Neural progenitor cell (in vitro differentiated cells): Measurements from ENCODE around the gene KCMF1. TPM values are rescaled to one million over a fixed set of nuclear protein-coding genes. Genes with fewer than 3 reads are reported as not detected.

Experiments
- DNase-seq: peaks from one replicate; pipeline ENCODE4 v3.0.0-alpha.2; 2016; ENCODE audit warnings: low spot score
- H2AFZ ChIP-seq: fragments of 200-600 bp; sonication (generic); replicated peaks from 2 replicates; pipeline ENCODE4 v1.6.1; 2016; ENCODE audit warnings: antibody characterized with exemption
- H3F3A ChIP-seq: fragments of 200-600 bp; sonication (generic); 2 replicates; pipeline ENCODE4 v1.6.1; 2016; ENCODE audit warnings: antibody characterized with exemption, low read depth
- H3K27ac ChIP-seq: fragments of 200-600 bp; sonication (generic); 2 replicates; pipeline ENCODE4 v1.5.1; 2016; ENCODE audit warnings: mild to moderate bottlenecking
- H3K27me3 ChIP-seq: fragments of 200-600 bp; sonication (generic); 2 replicates; pipeline ENCODE4 v1.6.1; 2016; ENCODE audit warnings: mild to moderate bottlenecking, moderate library complexity
- H3K36me3 ChIP-seq: fragments of 200-600 bp; sonication (generic); 2 replicates; pipeline ENCODE4 v1.5.1; 2016
- H3K4me1 ChIP-seq: fragments of 200-600 bp; sonication (generic); 2 replicates; pipeline ENCODE4 v1.6.1; 2016; ENCODE audit warnings: mixed run types
- H3K4me2 ChIP-seq: fragments of 200-600 bp; sonication (generic); 2 replicates; pipeline ENCODE4 v1.6.1; 2016
- H3K4me3 ChIP-seq: fragments of 200-600 bp; sonication (generic); 2 replicates; pipeline ENCODE4 v1.5.1; 2016
- H3K79me2 ChIP-seq: fragments of 200-600 bp; sonication (generic); 2 replicates; pipeline ENCODE4 v1.6.1; 2016; ENCODE audit warnings: low read depth
- H3K9ac ChIP-seq: fragments of 200-600 bp; sonication (generic); 2 replicates; pipeline ENCODE4 v1.6.1; 2016
- H3K9me3 ChIP-seq: fragments of 200-600 bp; sonication (generic); 2 replicates; pipeline ENCODE4 v1.5.1; 2016; ENCODE audit warnings: low read depth
- H4K20me1 ChIP-seq: fragments of 200-600 bp; sonication (generic); 2 replicates; pipeline ENCODE4 v1.6.1; 2016; ENCODE audit warnings: low read depth
- H3K27ac Mint-ChIP-seq: 3 replicates; pipeline ENCODE4 v1.8.0; 2021; ENCODE audit warnings: mixed read lengths
- H3K27me3 Mint-ChIP-seq: 2 replicates; pipeline ENCODE4 v1.8.0; 2022; ENCODE audit warnings: low read depth, mild to moderate bottlenecking, inconsistent platforms, moderate library complexity, mixed read lengths; ENCODE audit not compliant: insufficient read depth
- H3K36me3 Mint-ChIP-seq: 3 replicates; pipeline ENCODE4 v1.8.0; 2021; ENCODE audit warnings: mixed read lengths
- H3K4me1 Mint-ChIP-seq: 3 replicates; pipeline ENCODE4 v1.8.0; 2021; ENCODE audit warnings: mixed read lengths
- H3K4me3 Mint-ChIP-seq: 3 replicates; pipeline ENCODE4 v1.8.0; 2021; ENCODE audit warnings: mild to moderate bottlenecking, moderate library complexity, mixed read lengths
- H3K9me3 Mint-ChIP-seq: 3 replicates; pipeline ENCODE4 v1.8.0; 2020; ENCODE audit warnings: mixed read lengths
- EZH2 ChIP-seq: fragments of 200-600 bp; sonication (generic); IDR thresholded peaks from 2 replicates; pipeline ENCODE4 v1.6.1; 2017; ENCODE audit warnings: antibody characterized with exemption, mild to moderate bottlenecking, moderate library complexity
- EZH2phosphoT487 ChIP-seq: fragments of 200-600 bp; sonication (generic); IDR thresholded peaks from 2 replicates; pipeline ENCODE4 v1.6.1; 2017; ENCODE audit warnings: antibody characterized with exemption
- total RNA-seq: library from RNA; depleted of rRNA; stranded (reverse); fragments of >200 nt; gene quantifications from 2 replicates; pipeline ENCODE4 v1.2.3, GENCODE V29; 2015; ENCODE audit warnings: low replicate concordance
- TF ChIP-seq, protein P1 (sequence below): fragments of 200-600 bp; sonication (generic); IDR thresholded peaks from 2 replicates; pipeline ENCODE4 v1.5.1; 2017; ENCODE audit warnings: antibody characterized with exemption, mild to moderate bottlenecking

Gene KCMF1
- total RNA-seq, 1 donor from 2014 or later: 99.7 TPM

DNA sequence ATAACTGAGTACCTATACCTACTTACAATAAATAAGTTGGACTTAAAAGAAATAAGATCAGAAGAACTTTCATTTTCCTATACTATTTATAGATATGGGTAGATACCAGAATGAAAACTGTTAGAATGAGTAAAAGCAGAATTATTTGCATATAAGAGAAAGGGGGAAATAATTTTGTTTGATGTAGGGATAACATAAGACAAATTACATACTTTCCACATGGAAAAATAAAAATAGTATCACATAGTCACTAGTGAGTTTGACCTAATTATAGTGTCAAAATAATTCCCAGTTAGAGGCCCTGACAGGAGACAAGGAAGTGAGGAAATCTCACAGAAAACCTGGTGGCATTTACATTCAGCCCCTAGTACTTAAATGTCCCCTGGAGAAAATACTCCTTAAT lies 28.6 kb downstream of the KCMF1 start:
- Histone ChIP-seq H3K9me3 (no peaks in the 10 kb centered on the region), H4K20me1 (peaks cover 49% of the 10 kb centered on the region), H3K4me3 (no peak overlapping the region), H3K4me2 (no peak overlapping the region), H3K27ac (no peak overlapping the region), H3K4me1 (no peaks in the 10 kb centered on the region), H3K79me2 (peaks cover 100% of the 10 kb centered on the region), H3K27me3 (no peaks in the 10 kb centered on the region), H3F3A (no peaks in the 10 kb centered on the region), H2AFZ (no peak overlapping the region), H3K9ac (no peak overlapping the region), H3K36me3 (no peaks in the 10 kb centered on the region)
- Mint-ChIP-seq H3K4me3 (no peak overlapping the region), H3K36me3 (peaks cover 11% of the 10 kb centered on the region), H3K9me3 (peaks cover 9% of the 10 kb centered on the region), H3K27me3 (no peaks in the 10 kb centered on the region), H3K27ac (no peak overlapping the region), H3K4me1 (peaks cover 2% of the 10 kb centered on the region)
- DNase-seq: no peak
- no peak for TF ChIP-seq EZH2
- TF ChIP-seq EZH2phosphoT487: no peak
- TF ChIP-seq, protein P1, sequence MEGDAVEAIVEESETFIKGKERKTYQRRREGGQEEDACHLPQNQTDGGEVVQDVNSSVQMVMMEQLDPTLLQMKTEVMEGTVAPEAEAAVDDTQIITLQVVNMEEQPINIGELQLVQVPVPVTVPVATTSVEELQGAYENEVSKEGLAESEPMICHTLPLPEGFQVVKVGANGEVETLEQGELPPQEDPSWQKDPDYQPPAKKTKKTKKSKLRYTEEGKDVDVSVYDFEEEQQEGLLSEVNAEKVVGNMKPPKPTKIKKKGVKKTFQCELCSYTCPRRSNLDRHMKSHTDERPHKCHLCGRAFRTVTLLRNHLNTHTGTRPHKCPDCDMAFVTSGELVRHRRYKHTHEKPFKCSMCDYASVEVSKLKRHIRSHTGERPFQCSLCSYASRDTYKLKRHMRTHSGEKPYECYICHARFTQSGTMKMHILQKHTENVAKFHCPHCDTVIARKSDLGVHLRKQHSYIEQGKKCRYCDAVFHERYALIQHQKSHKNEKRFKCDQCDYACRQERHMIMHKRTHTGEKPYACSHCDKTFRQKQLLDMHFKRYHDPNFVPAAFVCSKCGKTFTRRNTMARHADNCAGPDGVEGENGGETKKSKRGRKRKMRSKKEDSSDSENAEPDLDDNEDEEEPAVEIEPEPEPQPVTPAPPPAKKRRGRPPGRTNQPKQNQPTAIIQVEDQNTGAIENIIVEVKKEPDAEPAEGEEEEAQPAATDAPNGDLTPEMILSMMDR: no peak

DNA sequence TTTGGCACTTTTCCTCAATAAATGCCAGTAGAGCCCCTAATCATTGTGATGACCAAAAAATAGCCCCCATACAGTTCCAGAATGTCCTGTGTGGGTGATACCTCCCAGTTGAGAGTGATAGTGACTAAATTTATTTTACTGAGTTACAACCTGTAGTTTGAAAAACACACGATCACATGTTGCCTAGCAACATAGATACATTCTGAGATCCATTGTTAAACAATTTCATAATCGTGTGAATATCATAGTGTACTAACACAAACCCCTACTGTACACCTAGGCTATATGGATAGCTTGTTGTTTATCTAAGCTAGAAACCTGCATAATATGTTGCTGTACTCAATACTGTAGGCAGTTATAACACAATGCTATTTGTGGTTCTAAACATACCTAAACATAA lies 30.6 kb downstream of the KCMF1 start:
- no peak overlapping the region for H2AFZ ChIP-seq
- H3K36me3 ChIP-seq: peaks cover 4% of the 10 kb centered on the region
- Mint-ChIP-seq H3K36me3 (peaks cover 18% of the 10 kb centered on the region), H3K27ac (no peak overlapping the region), H3K27me3 (no peaks in the 10 kb centered on the region), H3K9me3 (peaks cover 16% of the 10 kb centered on the region), H3K4me1 (no peaks in the 10 kb centered on the region), H3K4me3 (no peak overlapping the region)
- no peak overlapping the region for H3K4me2 ChIP-seq
- no peak overlapping the region for H3K9ac ChIP-seq
- DNase-seq: no peak
- no peaks in the 10 kb centered on the region for H3K4me1 ChIP-seq
- H3K27me3 ChIP-seq: no peaks in the 10 kb centered on the region
- no peaks in the 10 kb centered on the region for H3F3A ChIP-seq
- peaks cover 29% of the 10 kb centered on the region for H4K20me1 ChIP-seq
- H3K4me3 ChIP-seq: no peak overlapping the region
- no peak overlapping the region for H3K27ac ChIP-seq
- H3K79me2 ChIP-seq: peaks cover 98% of the 10 kb centered on the region
- TF ChIP-seq, protein P1: no peak
- TF ChIP-seq EZH2phosphoT487 (no peak), EZH2 (no peak)
- no peaks in the 10 kb centered on the region for H3K9me3 ChIP-seq

DNA sequence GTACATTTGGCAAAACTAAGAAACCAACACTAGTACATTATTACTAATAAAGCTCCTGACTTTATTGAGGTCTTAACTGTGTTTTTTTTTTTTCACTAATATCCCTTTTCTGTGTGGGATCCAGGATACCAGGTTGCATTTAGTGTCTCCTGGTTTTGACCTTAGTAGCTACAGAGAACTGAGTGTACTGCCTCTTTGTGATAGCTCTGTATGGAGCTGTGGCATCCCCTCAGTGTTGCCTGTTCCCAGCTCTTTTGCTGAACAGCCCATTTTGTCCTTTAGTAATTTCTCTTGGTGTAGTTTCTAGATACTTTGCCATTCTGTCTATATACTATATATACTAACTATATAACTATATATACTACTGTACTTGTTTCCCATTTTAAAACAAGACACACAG lies 31.6 kb downstream of the KCMF1 start:
- TF ChIP-seq EZH2 (no peak), EZH2phosphoT487 (no peak)
- TF ChIP-seq, protein P1: no peak
- Mint-ChIP-seq H3K4me3 (no peak overlapping the region), H3K4me1 (no peaks in the 10 kb centered on the region), H3K9me3 (peaks cover 22% of the 10 kb centered on the region), H3K36me3 (peaks cover 26% of the 10 kb centered on the region), H3K27me3 (no peaks in the 10 kb centered on the region), H3K27ac (no peak overlapping the region)
- Histone ChIP-seq H3K27ac (no peak overlapping the region), H3K27me3 (no peaks in the 10 kb centered on the region), H3K4me1 (no peaks in the 10 kb centered on the region), H3K9me3 (no peaks in the 10 kb centered on the region), H2AFZ (no peak overlapping the region), H3F3A (peaks cover 5% of the 10 kb centered on the region), H4K20me1 (peaks cover 20% of the 10 kb centered on the region), H3K36me3 (peaks cover 8% of the 10 kb centered on the region), H3K9ac (no peak overlapping the region), H3K4me3 (no peak overlapping the region), H3K4me2 (no peak overlapping the region), H3K79me2 (peaks cover 98% of the 10 kb centered on the region)
- no peak for DNase-seq

DNA sequence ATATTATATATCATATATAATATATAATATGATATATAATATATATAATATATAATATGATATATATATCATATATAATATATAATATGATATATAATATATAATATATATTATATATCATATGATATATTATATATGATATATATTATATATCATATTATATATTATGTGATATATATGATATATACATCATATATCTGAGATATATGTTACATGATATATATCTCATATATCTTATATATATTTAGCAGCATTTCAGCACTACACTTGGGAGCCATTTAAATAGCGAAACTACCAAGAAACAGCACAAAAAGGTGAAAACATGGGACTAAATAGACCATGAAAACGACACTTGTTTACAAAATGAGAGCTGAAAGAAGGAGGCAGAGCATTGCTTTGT lies 37.3 kb downstream of the KCMF1 start:
- Histone ChIP-seq H3K9ac (no peak overlapping the region), H3K4me1 (no peaks in the 10 kb centered on the region), H2AFZ (no peak overlapping the region), H3K27ac (no peak overlapping the region), H3K4me3 (no peak overlapping the region), H3K27me3 (no peaks in the 10 kb centered on the region), H3K79me2 (peaks cover 97% of the 10 kb centered on the region), H3K9me3 (no peaks in the 10 kb centered on the region), H3K4me2 (no peak overlapping the region), H3F3A (peaks cover 15% of the 10 kb centered on the region), H3K36me3 (peaks cover 10% of the 10 kb centered on the region), H4K20me1 (peaks cover 30% of the 10 kb centered on the region)
- H3K4me1 Mint-ChIP-seq: peaks cover 3% of the 10 kb centered on the region
- peaks cover 21% of the 10 kb centered on the region for H3K9me3 Mint-ChIP-seq
- H3K4me3 Mint-ChIP-seq: no peak overlapping the region
- TF ChIP-seq, protein P1: no peak
- TF ChIP-seq EZH2 (no peak), EZH2phosphoT487 (no peak)
- H3K36me3 Mint-ChIP-seq: peaks cover 47% of the 10 kb centered on the region
- DNase-seq: no peak
- H3K27me3 Mint-ChIP-seq: no peaks in the 10 kb centered on the region
- H3K27ac Mint-ChIP-seq: no peak overlapping the region
